ENCODE results near the gene PRR36.

Gene PRR36

DNA sequence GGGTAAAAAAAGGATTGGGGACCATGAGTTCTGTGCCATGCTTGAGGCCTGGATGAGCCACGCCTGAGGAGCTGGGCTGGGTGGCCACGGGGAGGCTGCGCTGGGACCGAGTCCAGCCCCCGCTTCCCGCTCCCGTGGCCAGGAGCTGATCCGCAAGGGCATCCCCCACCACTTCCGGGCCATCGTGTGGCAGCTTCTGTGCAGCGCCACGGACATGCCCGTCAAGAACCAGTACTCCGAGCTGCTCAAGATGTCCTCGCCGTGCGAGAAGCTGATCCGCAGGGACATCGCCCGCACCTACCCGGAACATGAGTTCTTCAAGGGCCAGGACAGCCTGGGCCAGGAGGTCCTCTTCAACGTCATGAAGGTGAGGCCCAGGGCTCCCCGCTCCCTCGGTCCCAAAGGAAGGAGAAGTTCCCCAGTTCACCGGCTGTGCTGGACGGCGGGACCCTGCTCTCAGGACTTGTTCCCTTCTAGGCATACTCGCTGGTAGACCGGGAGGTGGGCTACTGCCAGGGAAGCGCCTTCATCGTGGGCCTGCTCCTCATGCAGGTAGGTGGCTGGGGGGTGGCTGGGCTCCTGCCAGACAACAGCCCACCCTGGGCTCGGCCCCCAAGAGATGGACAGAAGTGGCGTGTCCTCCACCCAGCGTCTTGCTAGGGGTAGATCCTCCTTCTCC, 25.3 kb downstream of the PRR36 start:
- TF ChIP-seq, protein P1, sequence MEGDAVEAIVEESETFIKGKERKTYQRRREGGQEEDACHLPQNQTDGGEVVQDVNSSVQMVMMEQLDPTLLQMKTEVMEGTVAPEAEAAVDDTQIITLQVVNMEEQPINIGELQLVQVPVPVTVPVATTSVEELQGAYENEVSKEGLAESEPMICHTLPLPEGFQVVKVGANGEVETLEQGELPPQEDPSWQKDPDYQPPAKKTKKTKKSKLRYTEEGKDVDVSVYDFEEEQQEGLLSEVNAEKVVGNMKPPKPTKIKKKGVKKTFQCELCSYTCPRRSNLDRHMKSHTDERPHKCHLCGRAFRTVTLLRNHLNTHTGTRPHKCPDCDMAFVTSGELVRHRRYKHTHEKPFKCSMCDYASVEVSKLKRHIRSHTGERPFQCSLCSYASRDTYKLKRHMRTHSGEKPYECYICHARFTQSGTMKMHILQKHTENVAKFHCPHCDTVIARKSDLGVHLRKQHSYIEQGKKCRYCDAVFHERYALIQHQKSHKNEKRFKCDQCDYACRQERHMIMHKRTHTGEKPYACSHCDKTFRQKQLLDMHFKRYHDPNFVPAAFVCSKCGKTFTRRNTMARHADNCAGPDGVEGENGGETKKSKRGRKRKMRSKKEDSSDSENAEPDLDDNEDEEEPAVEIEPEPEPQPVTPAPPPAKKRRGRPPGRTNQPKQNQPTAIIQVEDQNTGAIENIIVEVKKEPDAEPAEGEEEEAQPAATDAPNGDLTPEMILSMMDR (IDR thresholded peaks at IDR 0.05; ENCODE audit: low read depth, low read length, missing control alignments), result no peak
- no peak overlapping the region for H3K4me3 ChIP-seq (ENCODE audit: low read depth, low read length)
- in situ Hi-C loops (cut with HindIII; ENCODE audit: low sequenced_read_pairs), result no loop called here
- DNase-seq (ENCODE audit: low read depth), result no peak

DNA sequence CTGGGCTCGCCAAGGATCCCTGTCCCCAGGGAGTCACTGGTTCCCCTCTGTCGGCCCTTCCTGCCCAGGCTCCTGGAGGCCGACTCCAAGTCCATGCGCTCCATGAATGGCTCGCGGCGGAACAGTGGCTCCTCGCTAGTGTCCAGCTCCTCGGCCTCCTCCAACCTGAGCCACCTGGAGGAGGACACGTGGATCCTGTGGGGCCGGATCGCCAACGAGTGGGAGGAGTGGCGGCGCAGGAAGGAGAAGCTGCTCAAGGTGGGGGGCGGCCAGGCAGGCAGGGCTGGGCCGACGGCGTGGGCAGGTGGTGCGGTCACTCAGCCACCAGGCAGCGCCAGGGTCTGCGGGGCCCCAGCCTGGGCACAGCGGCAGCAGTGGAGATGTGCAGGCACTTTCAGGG, 26.5 kb downstream of the PRR36 start:
- TF ChIP-seq, protein P1 (IDR thresholded peaks at IDR 0.05; ENCODE audit: low read depth, low read length, missing control alignments), result no peak
- no peak overlapping the region for H3K4me3 ChIP-seq (ENCODE audit: low read depth, low read length)
- in situ Hi-C loops (cut with HindIII; ENCODE audit: low sequenced_read_pairs), result no loop called here
- DNase-seq (ENCODE audit: low read depth), result no peak

DNA sequence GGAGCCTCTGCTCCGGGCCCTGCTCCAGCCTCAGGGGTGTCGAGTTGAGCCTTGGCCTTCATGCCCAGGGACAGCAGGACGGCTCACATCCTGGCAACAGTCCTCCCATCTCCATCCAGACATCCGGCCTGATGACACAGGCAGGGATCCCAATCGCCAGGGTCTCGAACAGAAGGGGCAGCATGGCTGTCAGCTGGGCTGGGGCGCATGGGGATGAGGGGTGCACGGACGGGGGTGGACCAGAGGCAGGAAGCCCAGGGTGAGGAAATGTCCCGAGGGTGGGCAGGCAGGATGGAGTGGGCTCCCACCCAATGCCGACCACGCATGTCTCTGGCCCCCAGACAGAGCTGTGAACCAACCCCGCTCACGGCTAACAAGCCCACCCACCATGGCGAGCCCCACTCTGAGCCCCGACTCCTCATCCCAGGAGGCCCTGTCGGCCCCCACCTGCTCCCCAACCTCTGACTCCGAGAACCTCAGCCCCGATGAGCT, 28.0 kb downstream of the PRR36 start:
- no peak overlapping the region for H3K4me3 ChIP-seq (ENCODE audit: low read depth, low read length)
- DNase-seq (ENCODE audit: low read depth), result no peak
- TF ChIP-seq, protein P1 (IDR thresholded peaks at IDR 0.05; ENCODE audit: low read depth, low read length, missing control alignments), result no peak
- in situ Hi-C loops (cut with HindIII; ENCODE audit: low sequenced_read_pairs), result no loop called here

DNA sequence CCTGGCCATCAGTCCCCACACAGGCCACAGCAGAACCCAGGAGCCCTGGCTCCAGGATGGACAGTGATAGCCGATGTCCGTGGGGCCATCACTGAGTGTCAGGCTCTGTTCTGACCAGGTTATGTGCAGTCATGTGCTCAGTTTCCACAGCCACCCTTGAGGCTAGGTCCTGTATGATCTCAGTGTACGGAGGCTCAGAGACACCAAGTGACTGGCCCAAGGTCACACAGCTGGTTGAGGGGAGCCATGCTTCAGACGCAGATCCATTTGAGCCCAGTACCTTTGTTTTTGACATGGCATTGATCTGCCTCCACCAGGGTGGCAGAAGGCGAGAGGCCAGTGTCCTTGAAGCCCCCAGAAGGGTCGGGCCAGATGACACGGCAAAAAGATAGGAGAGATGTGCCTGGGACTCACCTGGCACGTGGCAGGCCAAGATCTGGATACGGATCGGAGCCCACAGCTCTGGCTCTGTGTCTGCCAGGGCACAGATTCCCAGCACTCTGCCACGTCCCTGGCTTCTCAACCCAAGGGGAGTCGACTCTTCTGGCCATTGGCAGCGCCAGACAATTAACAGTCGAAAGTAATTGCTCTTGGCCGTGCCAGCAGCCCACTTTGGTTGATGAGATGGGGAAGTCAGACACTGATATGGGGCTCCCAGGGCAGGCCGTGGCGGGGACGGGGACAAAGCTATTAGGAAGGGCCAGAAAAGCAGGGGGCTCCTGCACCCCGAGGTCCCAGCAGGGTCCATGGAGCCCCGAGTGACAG, 28.6 kb downstream of the PRR36 start:
- DNase-seq (ENCODE audit: low read depth), result no peak
- no peak overlapping the region for H3K4me3 ChIP-seq (ENCODE audit: low read depth, low read length)
- TF ChIP-seq, protein P1 (IDR thresholded peaks at IDR 0.05; ENCODE audit: low read depth, low read length, missing control alignments), result no peak
- in situ Hi-C loops (cut with HindIII; ENCODE audit: low sequenced_read_pairs), result no loop called here

DNA sequence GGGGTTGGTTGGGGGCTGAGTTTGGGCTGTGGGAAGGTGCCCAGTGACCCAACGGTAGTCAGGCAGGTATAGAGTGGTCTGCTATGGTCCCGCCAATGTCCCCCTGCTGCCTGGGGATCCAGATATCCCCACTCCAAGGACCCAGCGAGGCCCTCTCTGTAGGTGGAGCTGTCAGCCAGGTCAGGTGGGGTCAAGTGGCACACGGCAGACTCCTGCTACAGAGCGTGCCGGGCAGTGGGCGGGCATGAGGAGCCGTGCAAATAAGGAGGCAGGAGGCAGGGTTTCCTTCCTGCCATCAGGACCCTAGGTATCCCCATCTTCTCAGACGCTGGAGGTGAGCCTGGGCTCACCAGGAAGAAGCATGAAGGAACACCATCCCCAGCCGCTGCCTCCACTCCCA, 29.2 kb downstream of the PRR36 start:
- TF ChIP-seq, protein P1 (IDR thresholded peaks at IDR 0.05; ENCODE audit: low read depth, low read length, missing control alignments), result no peak
- in situ Hi-C loops (cut with HindIII; ENCODE audit: low sequenced_read_pairs), result no loop called here
- no peak overlapping the region for H3K4me3 ChIP-seq (ENCODE audit: low read depth, low read length)
- DNase-seq (ENCODE audit: low read depth), result no peak

DNA sequence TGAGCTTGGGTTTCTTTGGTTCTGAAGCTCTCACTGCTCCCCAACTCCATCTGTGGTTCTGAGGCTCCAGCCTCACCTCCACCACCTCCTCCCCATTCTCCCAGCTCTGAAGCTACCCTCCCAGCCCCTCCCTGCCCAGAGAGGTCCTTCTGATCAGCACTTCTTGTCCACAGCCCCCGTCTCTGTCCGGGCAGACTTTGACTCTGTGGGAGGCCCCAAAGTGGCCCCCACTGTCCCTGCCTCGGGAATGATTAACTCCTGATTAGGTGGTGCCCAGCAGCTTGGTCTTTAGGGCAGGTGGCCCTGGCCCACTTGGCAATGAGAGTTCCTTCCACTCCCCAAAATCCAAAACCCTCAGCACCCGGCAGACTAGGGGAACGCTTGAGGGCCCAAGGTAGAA, 29.8 kb downstream of the PRR36 start:
- TF ChIP-seq, protein P1 (IDR thresholded peaks at IDR 0.05; ENCODE audit: low read depth, low read length, missing control alignments), result no peak
- DNase-seq (ENCODE audit: low read depth), result no peak
- no peak overlapping the region for H3K4me3 ChIP-seq (ENCODE audit: low read depth, low read length)
- in situ Hi-C loops (cut with HindIII; ENCODE audit: low sequenced_read_pairs), result no loop called here
